Glomerular endothelial cell (primary cell): ENCODE results near the gene TBX4. TPM values are rescaled to one million over a fixed set of nuclear protein-coding genes. Genes with fewer than 3 reads are reported as not detected.
"Not testable (repeated sequence)": the region's sequence is repeated elsewhere in the genome, so short reads cannot be mapped to it uniquely, and the experiment has no call there.

Source experiments
- DNase-seq: peaks from one replicate; pipeline ENCODE4 v3.0.0-alpha.2; 2011; ENCODE audit warnings: low read depth, low spot score; ENCODE audit errors: extremely low read depth
- total RNA-seq: library from RNA; depleted of rRNA; stranded (reverse); fragments of >200 nt; gene quantifications from 2 replicates; pipeline ENCODE4 v1.2.3, GENCODE V29; 2015

TBX4 gene
- total RNA-seq, 1 donor from 2014 or later: not detected

GRCh38 chr17:61494325-61495160, 42.3 kb downstream of the TBX4 start:
- DNase-seq: no peak

- DNase-seq: no peak
Measured at GRCh38 chr17:61495161-61495857, 43.1 kb downstream of the TBX4 start.

- DNase-seq: no peak
Measured at GRCh38 chr17:61496174-61496956, 44.1 kb downstream of the TBX4 start.

GRCh38 chr17:61496957-61497653, 44.9 kb downstream of the TBX4 start:
- no peak for DNase-seq

- DNase-seq: no peak
Measured at GRCh38 chr17:61498042-61498994, 46.1 kb downstream of the TBX4 start.

GRCh38 chr17:61499632-61500031, 47.4 kb downstream of the TBX4 start:
- DNase-seq: no peak

- no peak for DNase-seq
Measured at GRCh38 chr17:61500287-61500686, 48.1 kb downstream of the TBX4 start.

GRCh38 chr17:61502292-61502691, 50.1 kb downstream of the TBX4 start:
- DNase-seq: no peak

- DNase-seq: no peak
Measured at GRCh38 chr17:61503961-61504360, 51.7 kb downstream of the TBX4 start.

- no peak for DNase-seq
Measured at GRCh38 chr17:61504697-61505096, 52.5 kb downstream of the TBX4 start.

GRCh38 chr17:61505846-61506627, 53.8 kb downstream of the TBX4 start:
- no peak for DNase-seq

GRCh38 chr17:61507383-61508066, 55.3 kb downstream of the TBX4 start:
- no peak for DNase-seq

- no peak for DNase-seq
Measured at GRCh38 chr17:61508912-61509311, 56.7 kb downstream of the TBX4 start.

- DNase-seq: not testable (repeated sequence)
Measured at GRCh38 chr17:61509454-61509853, 57.2 kb downstream of the TBX4 start.

GRCh38 chr17:61510237-61510636, 58.0 kb downstream of the TBX4 start:
- DNase-seq: no peak

- DNase-seq: no peak
Measured at GRCh38 chr17:61510991-61511390, 58.8 kb downstream of the TBX4 start.

- DNase-seq: no peak
Measured at GRCh38 chr17:61511480-61512182, 59.4 kb downstream of the TBX4 start.

GRCh38 chr17:61514491-61514890, 62.3 kb downstream of the TBX4 start:
- no peak for DNase-seq
